Amniotic stem cell (primary cell): ENCODE results near the gene WDR75.
"Not testable (repeated sequence)": the region's sequence is repeated elsewhere in the genome, so short reads cannot be mapped to it uniquely, and the experiment has no call there.

ENCODE experiments used
- DNase-seq: peaks from one replicate; lab custom pipeline; 2025; lab: John Stamatoyannopoulos, UW

Gene WDR75

DNA sequence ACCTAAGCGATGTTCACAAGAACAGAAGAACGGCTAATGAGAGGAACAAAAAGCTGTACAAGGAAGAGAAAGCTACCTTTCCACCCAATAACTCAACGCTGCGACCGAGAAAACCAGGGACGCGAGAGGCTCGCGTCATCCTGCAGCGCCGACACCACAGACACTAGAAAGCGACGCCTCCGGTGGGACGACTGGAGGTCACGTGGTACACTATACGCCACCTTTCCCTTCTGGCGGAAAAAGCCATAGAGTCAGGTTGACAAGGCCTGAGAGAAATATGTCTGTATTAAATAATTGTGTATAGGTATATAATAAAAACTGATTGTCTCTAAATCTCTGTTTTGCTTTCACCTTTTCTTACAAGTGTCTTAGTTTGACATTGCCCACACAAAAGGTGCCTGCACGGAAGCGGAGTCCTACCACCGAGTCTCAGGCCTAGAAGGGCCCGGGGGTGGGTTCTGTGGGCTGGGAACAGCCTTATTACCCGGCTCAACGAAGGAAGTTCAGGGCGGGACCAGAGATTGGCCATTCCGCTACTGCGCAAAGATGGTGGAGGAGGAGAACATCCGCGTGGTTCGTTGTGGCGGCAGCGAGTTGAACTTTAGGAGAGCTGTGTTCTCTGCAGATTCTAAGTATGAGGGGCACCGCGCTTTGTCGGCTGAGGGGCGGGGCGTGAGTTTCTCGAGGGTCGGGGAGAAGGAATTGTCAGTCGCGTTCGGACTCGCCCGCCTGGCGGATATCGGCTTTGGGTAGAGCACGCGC is at the start of gene WDR75:
Gene WDR75 (plus strand): TSS at position 528 of the 762 bp plus-strand sequence. CDS start 19 bp downstream, at position 547.
- peak; percentile 91 for DNase-seq

- peak; percentile 72 for DNase-seq
These were observed 47.7 kb upstream of the WDR75 start for GRCh38 chr2:189393440-189394111.

GRCh38 chr2:189394525-189394924 is 46.7 kb upstream of the WDR75 start:
- DNase-seq: no peak

GRCh38 chr2:189402932-189403331 is 38.3 kb upstream of the WDR75 start:
- no peak for DNase-seq

DNA sequence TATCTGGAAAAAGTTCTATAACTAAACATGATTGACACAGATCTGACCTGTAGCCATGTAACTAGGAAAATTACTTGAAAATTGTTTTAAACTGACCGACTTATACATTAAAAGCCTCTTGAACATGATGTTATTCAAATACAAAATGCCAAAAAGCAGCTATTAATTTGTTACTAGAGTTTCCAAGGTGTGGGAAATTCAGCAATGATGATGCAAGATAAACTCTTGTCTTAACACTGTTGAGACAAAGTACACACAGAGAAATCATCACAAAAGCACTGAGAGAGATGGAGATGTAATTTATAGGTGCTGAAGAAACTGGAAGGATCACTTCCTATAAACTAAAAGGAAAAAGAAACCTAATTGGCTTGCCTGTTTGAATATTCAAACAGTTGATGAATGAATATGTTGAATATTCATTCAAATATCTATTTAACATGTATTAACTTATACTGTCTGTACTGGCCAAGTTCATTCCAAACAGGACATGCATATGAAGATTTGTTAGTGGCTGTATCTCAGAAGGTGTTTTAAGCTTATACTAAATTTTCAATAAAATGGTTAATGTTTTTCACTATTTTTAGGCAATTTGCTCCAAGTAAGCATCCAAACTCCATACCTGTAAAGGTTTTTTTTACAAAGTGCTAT is 34.6 kb upstream of the WDR75 start:
- DNase-seq: no peak

DNA sequence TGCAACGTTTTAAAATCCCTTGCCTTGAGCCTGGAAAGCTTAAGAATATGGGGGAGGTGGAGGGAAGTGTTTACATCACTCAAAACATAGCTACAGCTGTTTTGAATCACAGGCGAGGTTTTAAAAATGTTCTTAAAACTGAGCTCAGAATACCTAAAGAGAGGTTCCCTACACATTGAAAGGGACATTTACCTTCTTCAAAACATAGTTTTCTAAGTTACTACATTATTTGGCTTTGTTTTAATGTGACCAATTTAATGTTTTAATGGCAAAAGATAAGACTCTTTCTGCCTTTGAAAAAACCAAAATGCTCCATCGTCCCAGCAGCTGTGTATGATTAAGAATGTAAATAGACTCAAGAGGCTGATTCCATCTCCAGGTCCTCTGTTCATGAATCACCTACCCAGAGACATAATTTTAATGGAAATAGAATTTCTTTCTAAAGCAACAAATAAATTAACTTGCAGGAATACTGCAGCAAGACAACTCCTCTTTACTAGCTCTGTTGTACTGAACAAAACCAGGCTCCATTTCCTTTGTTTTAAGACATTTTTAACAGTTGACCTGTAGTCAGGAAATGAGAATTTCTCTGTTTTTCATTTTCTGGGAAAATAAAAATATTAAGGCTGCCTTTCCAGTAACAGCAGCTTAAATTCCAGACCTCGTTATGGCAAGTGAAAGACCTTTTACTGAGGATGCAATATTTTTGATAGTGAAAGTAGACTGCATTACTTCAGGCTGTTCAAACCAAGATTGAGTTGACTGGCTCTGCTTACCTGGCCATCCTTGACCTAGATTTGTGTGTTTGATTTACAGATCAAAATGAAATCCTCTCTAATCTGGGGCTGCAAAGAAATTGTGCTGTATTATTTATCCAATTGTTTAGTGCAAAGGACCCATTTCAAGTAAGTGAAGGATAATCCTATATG is 33.7 kb upstream of the WDR75 start:
- peak; percentile 45 for DNase-seq

GRCh38 chr2:189408294-189408693 is 33.0 kb upstream of the WDR75 start:
- no peak for DNase-seq

- DNase-seq: no peak
These were observed 32.1 kb upstream of the WDR75 start for GRCh38 chr2:189409131-189409530.

DNA sequence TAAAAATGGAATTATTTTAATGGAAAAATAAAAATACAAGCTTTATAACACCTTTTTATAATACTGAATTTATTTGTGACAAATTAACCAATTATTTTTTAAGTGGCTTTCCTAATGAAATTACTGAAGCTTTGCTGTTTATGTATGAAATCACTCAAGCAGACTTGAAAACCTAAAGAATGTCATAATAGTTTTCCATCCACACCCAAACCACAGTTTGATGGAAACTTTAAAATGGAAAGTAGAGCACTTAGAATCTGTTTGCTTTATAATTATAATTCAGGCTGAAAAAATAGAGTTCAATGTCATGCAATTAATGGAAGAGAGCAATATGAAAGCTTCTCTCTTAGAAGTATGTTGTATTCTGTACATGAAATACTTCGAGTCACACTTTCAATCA is 31.6 kb upstream of the WDR75 start:
- DNase-seq: no peak

DNA sequence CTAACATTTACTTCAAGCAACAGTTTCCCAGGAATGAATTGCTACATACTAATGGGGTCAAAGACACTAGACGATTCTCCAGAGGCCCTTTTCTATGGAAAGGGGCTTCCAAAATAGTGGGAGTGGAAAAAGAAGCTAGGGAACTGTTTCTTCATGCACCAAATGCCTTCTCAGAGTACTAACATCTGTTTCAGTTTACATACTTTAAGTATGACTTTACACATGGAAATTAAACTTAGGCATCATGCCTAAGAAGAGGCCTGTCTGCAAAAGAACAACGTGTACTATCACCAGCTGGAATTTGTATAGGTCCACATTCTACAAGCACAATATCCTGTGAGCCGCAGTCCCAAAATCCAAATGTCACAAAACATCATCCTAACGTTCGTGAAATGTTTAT is 29.4 kb upstream of the WDR75 start:
- peak; percentile 60 for DNase-seq

- no peak for DNase-seq
These were observed 28.8 kb upstream of the WDR75 start for GRCh38 chr2:189412330-189412953.

DNA sequence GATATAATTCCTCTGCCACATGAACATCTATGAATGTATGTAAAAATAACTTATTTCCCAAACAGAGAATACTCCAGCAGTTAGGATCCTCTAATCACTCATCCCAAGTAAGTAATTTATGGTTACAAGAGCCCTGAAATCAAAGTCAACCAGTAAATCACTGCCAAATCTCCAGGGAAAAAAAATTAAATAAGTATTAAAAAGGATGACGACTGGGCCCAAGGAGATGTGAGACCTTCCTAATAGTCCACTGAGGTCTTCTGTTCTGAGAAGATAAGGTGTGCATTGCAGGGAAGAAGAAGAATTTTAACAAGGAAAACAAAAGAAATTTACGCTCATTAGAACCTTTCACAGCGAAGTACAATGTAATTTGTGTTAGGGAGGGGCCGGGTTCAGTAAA is 28.0 kb upstream of the WDR75 start:
- DNase-seq: no peak

DNA sequence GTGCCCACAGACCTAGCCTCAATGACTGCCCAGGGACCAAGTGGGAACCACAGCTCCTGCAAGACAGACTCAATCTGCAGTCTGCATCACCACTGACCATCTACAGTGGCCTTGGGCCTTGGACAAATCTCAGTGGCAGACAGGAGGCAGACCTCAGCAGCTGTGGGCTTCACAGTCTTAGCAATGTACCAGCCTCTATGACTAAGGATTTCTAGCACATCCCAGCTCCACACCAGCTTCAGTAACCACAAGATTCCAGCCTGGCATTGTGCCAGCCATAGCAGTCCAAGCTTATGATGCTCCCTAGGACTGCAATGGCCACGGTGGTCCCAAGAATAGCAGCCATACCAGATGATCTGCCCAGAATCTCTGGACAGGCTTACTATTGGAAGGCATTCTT is 19.6 kb upstream of the WDR75 start:
- no peak for DNase-seq

DNA sequence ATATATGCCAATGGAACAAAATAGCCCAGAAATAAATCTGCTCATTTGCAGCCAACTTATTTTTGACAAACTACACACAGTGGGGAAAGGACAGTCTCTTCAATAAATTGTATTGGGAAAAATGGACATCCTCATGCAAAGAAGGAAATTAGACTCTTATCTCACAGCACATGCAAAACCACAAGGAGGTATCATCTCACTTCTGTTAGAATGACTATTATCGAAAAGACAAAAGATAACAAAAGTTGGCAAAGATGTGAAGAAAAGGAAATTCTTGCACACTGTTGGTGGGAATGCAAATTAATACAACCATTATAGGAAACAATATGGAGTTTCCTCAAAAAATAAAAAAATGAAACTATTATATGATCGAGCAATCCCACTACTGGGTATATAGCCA is 16.3 kb upstream of the WDR75 start:
- DNase-seq: no peak

GRCh38 chr2:189425676-189426075 is 15.6 kb upstream of the WDR75 start:
- no peak for DNase-seq

- no peak for DNase-seq
These were observed 14.4 kb upstream of the WDR75 start for GRCh38 chr2:189426886-189427285.

DNA sequence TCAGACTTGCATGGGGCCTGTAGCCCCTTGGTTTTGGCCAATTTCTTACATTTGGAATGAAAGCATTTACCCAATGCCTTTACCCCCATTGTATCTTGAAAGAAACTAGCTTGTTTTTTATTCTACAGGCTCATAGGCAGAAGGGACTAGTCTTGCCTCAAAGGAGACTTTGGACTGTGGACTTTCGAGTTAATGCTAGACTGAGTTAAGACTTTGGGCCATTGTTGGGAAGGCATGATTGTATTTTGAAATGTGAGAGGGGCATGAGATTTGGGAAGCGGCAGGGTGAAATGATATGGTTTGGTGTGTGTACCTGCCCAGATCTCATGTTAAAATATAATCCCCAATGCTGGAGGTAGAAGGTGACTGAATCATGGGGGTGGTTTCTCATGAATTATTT is 13.4 kb upstream of the WDR75 start:
- no peak for DNase-seq

GRCh38 chr2:189430448-189430847 is 10.8 kb upstream of the WDR75 start:
- DNase-seq: not testable (repeated sequence)

DNA sequence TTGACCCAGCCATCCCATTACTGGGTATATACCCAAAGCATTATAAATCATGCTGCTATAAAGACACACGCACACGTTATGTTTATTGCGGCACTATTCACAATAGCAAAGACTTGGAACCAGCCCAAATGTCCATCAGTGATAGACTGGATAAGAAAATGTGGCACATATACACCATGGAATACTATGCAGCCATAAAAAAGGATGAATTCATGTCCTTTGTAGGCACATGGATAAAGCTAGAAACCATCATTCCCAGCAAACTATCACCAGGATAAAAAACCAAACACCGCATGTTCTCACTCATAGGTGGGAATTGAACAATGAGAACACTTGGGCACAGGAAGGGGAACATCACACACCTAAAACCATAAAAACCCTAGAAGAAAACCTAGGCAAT is 5.5 kb upstream of the WDR75 start:
- not testable (repeated sequence) for DNase-seq

DNA sequence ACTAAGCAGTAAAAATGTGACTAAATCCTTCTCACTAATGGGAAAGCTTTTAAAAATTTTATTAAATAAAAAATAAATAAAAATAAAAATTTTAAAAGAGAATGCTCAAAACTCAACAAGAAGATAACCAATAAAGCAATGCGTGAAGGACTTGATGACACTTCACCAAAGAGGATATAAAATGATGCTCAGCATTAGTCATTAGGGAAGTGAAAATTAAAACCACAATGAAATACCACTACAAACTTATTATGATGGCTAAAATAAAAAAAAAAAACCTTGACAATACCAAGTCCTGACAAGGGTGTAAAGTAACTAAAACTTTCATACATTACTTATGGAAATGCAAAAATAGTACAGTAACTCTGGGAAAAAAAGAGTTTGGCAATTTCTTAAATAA is 3.3 kb upstream of the WDR75 start:
- no peak for DNase-seq

- DNase-seq: no peak
These were observed 1.9 kb upstream of the WDR75 start for GRCh38 chr2:189439342-189439741.

DNA sequence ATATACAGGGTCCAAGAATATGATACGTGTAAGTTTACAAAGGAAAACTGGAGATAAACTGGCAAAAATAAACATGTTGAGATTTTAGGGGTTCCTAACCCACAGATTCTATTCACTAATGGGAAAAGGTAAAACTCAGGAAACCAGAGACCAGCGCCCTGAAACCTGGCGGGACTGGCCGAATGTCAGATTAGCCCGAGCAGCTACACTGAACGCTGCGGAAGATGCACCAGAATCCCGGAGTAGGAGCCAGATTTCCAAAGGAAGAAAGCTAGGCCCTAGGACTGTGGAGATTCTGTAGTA is 679 bp upstream of the WDR75 start:
- DNase-seq: no peak
